C4-2B (cell line): ENCODE measurements around the gene BMF.

Experiments used
- H3K27ac ChIP-seq: fragments of 450-650 bp; 2 replicates; pipeline ENCODE4 v1.5.1; 2017
- ZFX ChIP-seq: fragments of 450-650 bp; IDR thresholded peaks from 2 replicates; pipeline ENCODE4 v1.6.1; 2017
- TF ChIP-seq, protein P1 (sequence below): fragments of 450-650 bp; conservative IDR thresholded peaks from 2 replicates; pipeline ENCODE4 v1.5.1; 2017; ENCODE audit warnings: mild to moderate bottlenecking

BMF gene

DNA sequence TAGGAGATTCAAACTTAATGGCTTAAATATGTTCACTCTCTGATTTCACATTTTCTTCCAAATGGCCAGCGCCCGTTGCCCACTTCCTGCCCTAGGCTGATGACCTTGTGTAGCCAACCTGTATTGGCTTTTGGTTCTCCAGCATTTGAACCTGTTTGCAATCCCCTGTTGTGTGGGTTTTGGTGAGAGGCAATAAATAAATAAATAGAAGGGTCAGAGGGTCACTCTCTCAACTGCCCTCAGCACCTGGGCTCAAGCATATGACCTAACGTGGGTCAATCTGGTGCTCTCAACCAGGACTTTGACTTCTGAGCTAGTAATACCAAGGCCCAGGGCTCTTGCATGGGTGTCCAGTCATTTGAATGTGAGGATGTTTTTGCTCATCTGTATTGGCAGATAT is 67.9 kb downstream of the BMF start:
- no peak overlapping the region for H3K27ac ChIP-seq

DNA sequence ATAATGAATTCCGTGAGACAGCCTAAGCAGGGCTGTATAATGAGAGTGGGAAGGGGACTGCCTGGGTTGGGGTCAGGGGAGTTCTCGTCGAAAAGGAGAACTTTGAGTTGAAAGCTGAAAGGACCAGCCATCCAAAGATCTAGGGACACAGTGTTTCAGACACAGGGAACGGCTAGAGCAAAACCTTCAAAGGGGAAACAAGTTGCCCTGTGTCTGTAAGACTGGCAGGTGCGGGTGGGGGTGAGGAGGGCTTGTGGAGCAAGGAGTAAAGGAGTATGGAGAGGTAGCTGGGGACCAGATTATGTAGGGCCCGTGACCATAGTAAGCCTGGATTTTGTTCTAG is 68.4 kb downstream of the BMF start:
- H3K27ac ChIP-seq, result no peak overlapping the region
- TF ChIP-seq, protein P1, sequence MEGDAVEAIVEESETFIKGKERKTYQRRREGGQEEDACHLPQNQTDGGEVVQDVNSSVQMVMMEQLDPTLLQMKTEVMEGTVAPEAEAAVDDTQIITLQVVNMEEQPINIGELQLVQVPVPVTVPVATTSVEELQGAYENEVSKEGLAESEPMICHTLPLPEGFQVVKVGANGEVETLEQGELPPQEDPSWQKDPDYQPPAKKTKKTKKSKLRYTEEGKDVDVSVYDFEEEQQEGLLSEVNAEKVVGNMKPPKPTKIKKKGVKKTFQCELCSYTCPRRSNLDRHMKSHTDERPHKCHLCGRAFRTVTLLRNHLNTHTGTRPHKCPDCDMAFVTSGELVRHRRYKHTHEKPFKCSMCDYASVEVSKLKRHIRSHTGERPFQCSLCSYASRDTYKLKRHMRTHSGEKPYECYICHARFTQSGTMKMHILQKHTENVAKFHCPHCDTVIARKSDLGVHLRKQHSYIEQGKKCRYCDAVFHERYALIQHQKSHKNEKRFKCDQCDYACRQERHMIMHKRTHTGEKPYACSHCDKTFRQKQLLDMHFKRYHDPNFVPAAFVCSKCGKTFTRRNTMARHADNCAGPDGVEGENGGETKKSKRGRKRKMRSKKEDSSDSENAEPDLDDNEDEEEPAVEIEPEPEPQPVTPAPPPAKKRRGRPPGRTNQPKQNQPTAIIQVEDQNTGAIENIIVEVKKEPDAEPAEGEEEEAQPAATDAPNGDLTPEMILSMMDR, result no peak
- no peak for TF ChIP-seq ZFX

More for the DNA sequence above, 67.9 kb downstream of the BMF start:
- TF ChIP-seq ZFX, result no peak
- TF ChIP-seq, protein P1, result no peak

DNA sequence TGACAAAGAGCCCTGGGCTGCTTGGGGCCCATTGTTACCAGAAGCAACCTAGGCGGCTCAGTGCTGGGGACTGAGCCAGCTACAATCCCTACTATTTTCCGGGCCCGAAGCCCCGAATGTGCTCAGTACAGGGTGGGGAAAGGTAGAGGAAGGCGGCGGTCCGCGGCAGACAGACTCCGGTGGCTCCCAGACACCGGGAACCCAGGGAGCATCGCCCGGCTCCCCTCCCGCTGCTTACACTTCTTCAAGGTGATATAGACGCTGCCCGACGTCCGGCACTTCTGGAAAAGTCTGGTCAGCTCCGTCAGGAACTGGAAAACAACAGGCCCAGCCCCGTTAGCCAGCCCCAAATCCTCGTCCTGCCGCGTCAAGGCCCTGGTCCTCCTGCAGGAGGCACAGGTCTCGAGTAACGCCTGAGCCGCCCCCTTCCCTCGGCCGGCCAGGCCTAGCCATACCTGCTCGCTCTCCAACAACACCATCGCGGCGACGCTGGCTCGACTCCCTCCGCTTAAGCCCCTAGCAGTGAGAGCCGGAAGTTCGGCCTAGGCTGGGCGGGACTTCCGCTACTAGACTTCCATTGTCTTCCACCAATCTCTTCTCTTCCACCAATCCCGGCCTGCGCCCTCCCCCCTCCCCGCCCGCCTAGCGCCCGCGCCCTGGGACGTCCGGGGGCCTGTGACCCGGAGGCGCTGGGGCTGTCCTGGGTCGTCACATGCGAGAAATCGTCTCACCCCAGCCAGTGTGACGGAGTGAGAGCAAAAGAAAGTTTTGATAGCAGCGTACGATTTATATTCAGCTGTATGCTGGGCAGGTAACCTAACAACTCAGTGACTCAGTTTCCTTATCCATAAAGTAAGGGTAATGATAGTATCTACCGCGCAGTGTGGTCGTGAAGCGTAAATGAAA is 69.8 kb downstream of the BMF start, which contains the start of gene SRP14:
Gene SRP14 (minus strand): TSS at position 544 of the 906 bp plus-strand sequence. CDS start 65 bp downstream, at position 479.
- peak within 1 kb of the TSS; percentile 87 for H3K27ac ChIP-seq
- peak; percentile 97 for TF ChIP-seq ZFX
- TF ChIP-seq, protein P1, result no peak

DNA sequence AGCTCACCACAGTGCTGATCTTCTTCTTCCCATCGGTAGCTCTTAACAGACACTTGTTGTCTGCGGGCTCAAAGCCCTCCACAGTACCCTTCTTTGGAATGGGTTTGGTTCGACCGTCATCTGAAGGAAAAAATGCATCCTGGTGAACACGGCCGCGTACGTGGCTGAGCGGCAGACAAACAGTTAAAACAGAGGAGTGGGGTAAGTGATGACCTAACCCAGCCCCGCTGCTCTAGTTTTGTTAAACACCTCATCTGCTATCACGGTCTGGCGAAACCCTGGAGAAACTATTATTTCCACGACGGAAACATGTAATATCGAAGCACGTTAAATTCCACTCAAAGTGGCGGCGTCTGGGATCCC is 70.4 kb downstream of the BMF start:
- TF ChIP-seq, protein P1, result no peak
- TF ChIP-seq ZFX, result no peak
- peak overlapping the region; percentile 87 for H3K27ac ChIP-seq
